Activated CD8-positive, alpha-beta memory T cell treated with anti-CD3 and anti-CD28 coated beads, Interleukin-2, amount 50 U/mL, for 4 hours (primary cell): Measurements from ENCODE around the gene TMEM33.

Source experiments
- DNase-seq: peaks from one replicate; pipeline ENCODE4 v3.0.0-alpha.2; 2020

TMEM33 gene

DNA sequence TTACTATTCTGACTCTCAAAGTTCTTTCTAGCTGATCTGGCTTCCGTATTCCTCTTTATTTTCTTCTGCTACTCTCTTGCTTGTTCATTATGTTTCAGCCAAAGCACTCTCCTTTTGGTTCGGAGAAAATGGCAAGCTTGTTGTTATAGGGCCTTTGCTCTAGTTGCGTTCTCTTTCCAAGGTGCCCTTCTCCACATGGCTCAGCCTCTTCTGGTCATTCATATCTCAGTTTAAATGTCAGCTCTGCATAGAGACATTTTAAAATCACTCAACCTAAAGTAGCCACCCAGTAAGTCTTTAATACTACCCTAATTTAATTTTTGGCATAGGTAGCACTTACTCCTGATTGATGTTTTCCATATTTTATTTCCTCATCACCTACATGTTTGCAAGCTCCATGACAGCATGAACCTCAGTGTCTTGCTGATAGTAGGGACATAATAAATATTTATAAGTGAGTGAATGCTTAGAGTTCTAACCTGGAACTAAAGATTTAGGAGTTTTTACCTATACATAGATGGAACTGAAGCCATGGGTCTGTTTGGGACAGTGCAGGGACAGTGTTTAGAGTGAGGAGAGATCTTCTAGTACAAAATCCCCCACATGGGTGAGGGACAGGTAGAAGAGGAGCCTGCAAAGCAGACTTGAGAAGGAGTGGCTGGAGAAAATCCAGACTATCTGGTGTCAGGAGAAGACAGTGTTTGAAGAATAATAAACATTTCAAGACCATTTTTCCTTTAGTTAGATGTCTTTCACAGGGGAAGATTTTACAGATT lies 73.0 kb downstream of the TMEM33 start:
- no peak for DNase-seq
